ENCODE measurements around the gene NRG2.

NRG2 gene

GRCh38 chr5:140042643-140043507 lies at the start of gene NRG2:
NRG2 (minus strand) TSS chr5:140043299.
- DNase-seq = peak; percentile 40

- DNase-seq = no peak
Observed at GRCh38 chr5:140090251-140090650, 47.2 kb upstream of the NRG2 start.

- no peak for DNase-seq
Observed at GRCh38 chr5:140084541-140084940, 41.4 kb upstream of the NRG2 start.

- DNase-seq = no peak
Observed at GRCh38 chr5:140083650-140084049, 40.6 kb upstream of the NRG2 start.

- no peak for DNase-seq
Observed at GRCh38 chr5:140083120-140083519, 40.0 kb upstream of the NRG2 start.

GRCh38 chr5:140076788-140077187 lies 33.7 kb upstream of the NRG2 start:
- DNase-seq = no peak

- no peak for DNase-seq
Observed at GRCh38 chr5:140076142-140076541, 33.0 kb upstream of the NRG2 start.

- no peak for DNase-seq
Observed at GRCh38 chr5:140075371-140075770, 32.3 kb upstream of the NRG2 start.

GRCh38 chr5:140073296-140073695 lies 30.2 kb upstream of the NRG2 start:
- DNase-seq = no peak

- no peak for DNase-seq
Observed at GRCh38 chr5:140072812-140073211, 29.7 kb upstream of the NRG2 start.

GRCh38 chr5:140060816-140061215 lies 17.7 kb upstream of the NRG2 start:
- DNase-seq = no peak

GRCh38 chr5:140058212-140058932 lies 15.3 kb upstream of the NRG2 start:
- no peak for DNase-seq

GRCh38 chr5:140056880-140057279 lies 13.8 kb upstream of the NRG2 start:
- no peak for DNase-seq

GRCh38 chr5:140055152-140055551 lies 12.1 kb upstream of the NRG2 start:
- no peak for DNase-seq

- no peak for DNase-seq
Observed at GRCh38 chr5:140054086-140054689, 11.1 kb upstream of the NRG2 start.

- no peak for DNase-seq
Observed at GRCh38 chr5:140051950-140052349, 8.9 kb upstream of the NRG2 start.

GRCh38 chr5:140049713-140050112 lies 6.6 kb upstream of the NRG2 start:
- no peak for DNase-seq

- DNase-seq = no peak
Observed at GRCh38 chr5:140049205-140049604, 6.1 kb upstream of the NRG2 start.

GRCh38 chr5:140044041-140044440 lies 942 bp upstream of the NRG2 start:
- DNase-seq = no peak

- no peak for DNase-seq
Observed at GRCh38 chr5:140043508-140043872, 391 bp upstream of the NRG2 start.

GRCh38 chr5:140042393-140042642 lies 781 bp downstream of the NRG2 start:
- no peak for DNase-seq

GRCh38 chr5:140041492-140042392 lies 1.4 kb downstream of the NRG2 start:
- no peak for DNase-seq

GRCh38 chr5:140041099-140041491 lies 2.0 kb downstream of the NRG2 start:
- no peak for DNase-seq

Data from stimulated activated CD4-positive, alpha-beta T cell treated with anti-CD3 and anti-CD28 coated beads, Interleukin-1b, Interleukin-23, amount 100 ng/mL, for 48 hours (primary cell).